Keratinocyte (primary cell): Measurements from ENCODE around the gene PPP1R18.

Experiments used
- CTCF ChIP-seq, 3 experiments: IDR thresholded peaks in 1 of 3; conservative IDR thresholded peaks in 1 of 3; optimal IDR thresholded peaks in 1 of 3; 2 replicates in 2 of 3; 3 replicates in 1 of 3; pipeline versions ENCODE3 to v1.5.1; 2011; ENCODE audit warnings: low read length in 3 of 3, mild to moderate bottlenecking in 3 of 3, moderate library complexity in 2 of 3, control low read depth in 1 of 3, inconsistent platforms in 1 of 3; ENCODE audit not compliant: insufficient read depth in 2 of 3; ENCODE audit errors: extremely low read depth in 1 of 3
- EZH2 ChIP-seq: IDR thresholded peaks from one replicate; pipeline ENCODE4 v1.6.1; 2012; ENCODE audit warnings: inconsistent platforms, mild to moderate bottlenecking, low read length, moderate library complexity

- TF ChIP-seq CTCF (optimal IDR thresholded peaks at IDR 0.05 in 1 of 3, IDR thresholded peaks at IDR 0.05 in 1 of 3, conservative IDR thresholded peaks at IDR 0.05 in 1 of 3; ENCODE audit: extremely low read depth in 1 of 3, insufficient read depth in 2 of 3, low read length in 3 of 3) (no peak), EZH2 (no peak)
Observed at GRCh38 chr6:30719791-30720737, 33.6 kb upstream of the PPP1R18 start, which contains the start of gene TUBB.
